A549 (cell line): Measurements from ENCODE around the gene S100A7A.

ENCODE experiments used
- EP300 ChIP-seq, 2 experiments: fragments of >200 bp; sonication (Bioruptor Twin); formaldehyde crosslinking; IDR thresholded peaks; 2 replicates in 1 of 2; 3 replicates in 1 of 2; pipeline ENCODE4 v1.6.1; 2016 to 2017
- ESRRA ChIP-seq: fragments of 150-350 bp; IDR thresholded peaks from 2 replicates; pipeline ENCODE4 v1.6.1; 2014; ENCODE audit warnings: mild to moderate bottlenecking, low read length, borderline replicate concordance
- RCOR1 ChIP-seq: fragments of 150-350 bp; IDR thresholded peaks from 2 replicates; pipeline ENCODE4 v1.6.1; 2014; ENCODE audit warnings: antibody characterized with exemption, low read length, low read depth
- RFX5 ChIP-seq: fragments of 450-650 bp; IDR thresholded peaks from 2 replicates; pipeline ENCODE4 v1.7.1; 2014; ENCODE audit warnings: antibody characterized with exemption, mild to moderate bottlenecking, moderate library complexity
- TF ChIP-seq, protein P1 (sequence below): fragments of >200 bp; sonication (Bioruptor Twin); formaldehyde crosslinking; IDR thresholded peaks from 3 replicates; pipeline ENCODE4 v1.5.1; 2016
- TF ChIP-seq, protein P2 (sequence below): IDR thresholded peaks from 2 replicates; pipeline ENCODE4 v1.6.1; 2012

DNA sequence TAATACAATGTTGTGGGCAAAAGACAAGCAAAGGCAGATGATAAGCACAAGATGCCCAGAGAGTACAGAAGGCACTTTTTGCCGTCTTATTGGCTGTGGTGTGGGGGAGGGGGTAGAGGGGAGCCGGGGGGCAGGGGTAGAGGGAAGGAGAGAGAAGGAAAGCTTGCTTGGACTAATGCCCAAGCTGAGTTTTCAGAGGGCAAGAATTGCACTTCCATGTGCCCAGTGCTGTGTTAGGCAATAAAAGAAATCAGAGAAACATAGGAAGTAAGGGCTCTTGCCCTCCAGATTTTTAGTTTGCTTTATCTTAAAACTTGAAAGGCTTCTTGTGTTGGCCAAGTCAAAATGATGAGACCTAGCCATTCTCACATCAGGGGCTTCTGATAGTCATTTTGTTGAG lies 49.2 kb upstream of the S100A7A start:
- TF ChIP-seq ESRRA (no peak), EP300 (IDR thresholded peaks at IDR 0.05) (no peak), RFX5 (no peak), RCOR1 (no peak)
- TF ChIP-seq, protein P1, sequence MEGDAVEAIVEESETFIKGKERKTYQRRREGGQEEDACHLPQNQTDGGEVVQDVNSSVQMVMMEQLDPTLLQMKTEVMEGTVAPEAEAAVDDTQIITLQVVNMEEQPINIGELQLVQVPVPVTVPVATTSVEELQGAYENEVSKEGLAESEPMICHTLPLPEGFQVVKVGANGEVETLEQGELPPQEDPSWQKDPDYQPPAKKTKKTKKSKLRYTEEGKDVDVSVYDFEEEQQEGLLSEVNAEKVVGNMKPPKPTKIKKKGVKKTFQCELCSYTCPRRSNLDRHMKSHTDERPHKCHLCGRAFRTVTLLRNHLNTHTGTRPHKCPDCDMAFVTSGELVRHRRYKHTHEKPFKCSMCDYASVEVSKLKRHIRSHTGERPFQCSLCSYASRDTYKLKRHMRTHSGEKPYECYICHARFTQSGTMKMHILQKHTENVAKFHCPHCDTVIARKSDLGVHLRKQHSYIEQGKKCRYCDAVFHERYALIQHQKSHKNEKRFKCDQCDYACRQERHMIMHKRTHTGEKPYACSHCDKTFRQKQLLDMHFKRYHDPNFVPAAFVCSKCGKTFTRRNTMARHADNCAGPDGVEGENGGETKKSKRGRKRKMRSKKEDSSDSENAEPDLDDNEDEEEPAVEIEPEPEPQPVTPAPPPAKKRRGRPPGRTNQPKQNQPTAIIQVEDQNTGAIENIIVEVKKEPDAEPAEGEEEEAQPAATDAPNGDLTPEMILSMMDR: no peak
- TF ChIP-seq, protein P2, sequence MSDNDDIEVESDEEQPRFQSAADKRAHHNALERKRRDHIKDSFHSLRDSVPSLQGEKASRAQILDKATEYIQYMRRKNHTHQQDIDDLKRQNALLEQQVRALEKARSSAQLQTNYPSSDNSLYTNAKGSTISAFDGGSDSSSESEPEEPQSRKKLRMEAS: no peak
